ENCODE results near the gene TNFRSF25. TPM values are rescaled to one million over a fixed set of nuclear protein-coding genes. Genes with fewer than 3 reads are reported as not detected.
A peak's percentile ranks its signal among the peaks of the same experiment; 100 is the strongest.
"Not testable (repeated sequence)": the region's sequence is repeated elsewhere in the genome, so short reads cannot be mapped to it uniquely, and the experiment has no call there.

TNFRSF25 gene
- polyA plus RNA-seq, 10 donors, result 5.7 to 13.9 (median 9.5) TPM

- no peak for DNase-seq
Observed at GRCh38 chr1:6435547-6435946, 30.4 kb downstream of the TNFRSF25 start.

GRCh38 chr1:6435129-6435528, 30.8 kb downstream of the TNFRSF25 start:
- no peak for DNase-seq

- DNase-seq, result no peak
Observed at GRCh38 chr1:6434186-6434585, 31.8 kb downstream of the TNFRSF25 start.

- not testable (repeated sequence) for DNase-seq
Observed at GRCh38 chr1:6431645-6432579, 34.1 kb downstream of the TNFRSF25 start.

- not testable (repeated sequence) for DNase-seq
Observed at GRCh38 chr1:6429660-6430411, 36.1 kb downstream of the TNFRSF25 start.

GRCh38 chr1:6428453-6428852, 37.5 kb downstream of the TNFRSF25 start:
- not testable (repeated sequence) for DNase-seq

- no peak for DNase-seq
Observed at GRCh38 chr1:6427441-6428390, 38.3 kb downstream of the TNFRSF25 start.

- DNase-seq, result no peak
Observed at GRCh38 chr1:6426972-6427350, 39.0 kb downstream of the TNFRSF25 start.

GRCh38 chr1:6426277-6426971, 39.5 kb downstream of the TNFRSF25 start:
- no peak for DNase-seq

- no peak for DNase-seq
Observed at GRCh38 chr1:6425658-6426057, 40.3 kb downstream of the TNFRSF25 start.

- DNase-seq, result peak in 1 of 3 donors; percentile 27
Observed at GRCh38 chr1:6424619-6425593, 41.1 kb downstream of the TNFRSF25 start, which contains the start of gene ESPN. Gene ESPN, plus strand, starts transcription at chr1:6424776. Its CDS starts 180 bp downstream, at chr1:6424956.

- peak in 1 of 3 donors; percentile 24 for DNase-seq
Observed at GRCh38 chr1:6424000-6424565, 41.9 kb downstream of the TNFRSF25 start.

- DNase-seq, result peak in 1 of 3 donors; percentile 40
Observed at GRCh38 chr1:6423321-6423999, 42.5 kb downstream of the TNFRSF25 start.

- DNase-seq, result no peak
Observed at GRCh38 chr1:6421266-6421665, 44.7 kb downstream of the TNFRSF25 start.

GRCh38 chr1:6420454-6421042, 45.4 kb downstream of the TNFRSF25 start:
- DNase-seq, result peak in 1 of 3 donors; percentile 44

- DNase-seq, result no peak
Observed at GRCh38 chr1:6419804-6420453, 46.0 kb downstream of the TNFRSF25 start, which contains the start of gene HES2. Gene HES2, minus strand, starts transcription at chr1:6419919. Its CDS starts 99 bp downstream, at chr1:6419820.

- DNase-seq, result no peak
Observed at GRCh38 chr1:6419397-6419803, 46.6 kb downstream of the TNFRSF25 start.
